Brain pericyte (primary cell): ENCODE measurements around the gene ADAMTS7.
"Not testable (repeated sequence)": the region's sequence is repeated elsewhere in the genome, so short reads cannot be mapped to it uniquely, and the experiment has no call there.

Experiments
- DNase-seq: peaks from one replicate; pipeline ENCODE4 v3.0.0-alpha.2; 2012; ENCODE audit warnings: low read depth, low spot score

Gene ADAMTS7

GRCh38 chr15:78830514-78831228 is 19.4 kb upstream of the ADAMTS7 start:
- DNase-seq = no peak

- DNase-seq = no peak
Measured at GRCh38 chr15:78828920-78829319, 17.7 kb upstream of the ADAMTS7 start.

GRCh38 chr15:78822514-78822913 is 11.2 kb upstream of the ADAMTS7 start:
- DNase-seq = no peak

GRCh38 chr15:78811825-78812183 is 540 bp upstream of the ADAMTS7 start:
- DNase-seq = no peak

- DNase-seq = no peak
Measured at GRCh38 chr15:78810362-78811123, 721 bp downstream of the ADAMTS7 start.

- DNase-seq = no peak
Measured at GRCh38 chr15:78810003-78810361, 1.3 kb downstream of the ADAMTS7 start.

- DNase-seq = no peak
Measured at GRCh38 chr15:78808550-78808949, 2.7 kb downstream of the ADAMTS7 start.

GRCh38 chr15:78807359-78807758 is 3.9 kb downstream of the ADAMTS7 start:
- no peak for DNase-seq

- DNase-seq = peak; percentile 48
Measured at GRCh38 chr15:78804391-78804792, 6.9 kb downstream of the ADAMTS7 start.

- DNase-seq = no peak
Measured at GRCh38 chr15:78800806-78801205, 10.5 kb downstream of the ADAMTS7 start.

GRCh38 chr15:78800189-78800588 is 11.1 kb downstream of the ADAMTS7 start:
- DNase-seq = no peak

- DNase-seq = not testable (repeated sequence)
Measured at GRCh38 chr15:78799102-78799501, 12.2 kb downstream of the ADAMTS7 start.

- DNase-seq = not testable (repeated sequence)
Measured at GRCh38 chr15:78798355-78798754, 12.9 kb downstream of the ADAMTS7 start.

- no peak for DNase-seq
Measured at GRCh38 chr15:78797951-78798350, 13.3 kb downstream of the ADAMTS7 start.

GRCh38 chr15:78796510-78796909 is 14.8 kb downstream of the ADAMTS7 start:
- DNase-seq = no peak

GRCh38 chr15:78795043-78795442 is 16.2 kb downstream of the ADAMTS7 start:
- DNase-seq = no peak

GRCh38 chr15:78794446-78794845 is 16.8 kb downstream of the ADAMTS7 start:
- not testable (repeated sequence) for DNase-seq

- no peak for DNase-seq
Measured at GRCh38 chr15:78791357-78791756, 19.9 kb downstream of the ADAMTS7 start.

- no peak for DNase-seq
Measured at GRCh38 chr15:78790027-78790426, 21.2 kb downstream of the ADAMTS7 start.

- DNase-seq = no peak
Measured at GRCh38 chr15:78789615-78790014, 21.6 kb downstream of the ADAMTS7 start.

- no peak for DNase-seq
Measured at GRCh38 chr15:78788016-78788660, 23.1 kb downstream of the ADAMTS7 start.

GRCh38 chr15:78782402-78782801 is 28.9 kb downstream of the ADAMTS7 start:
- DNase-seq = not testable (repeated sequence)

- DNase-seq = not testable (repeated sequence)
Measured at GRCh38 chr15:78781381-78781780, 29.9 kb downstream of the ADAMTS7 start.
